Measurements from ENCODE around the gene HSD17B1. TPM values are rescaled to one million over a fixed set of nuclear protein-coding genes. Genes with fewer than 3 reads are reported as not detected.
"Not testable (repeated sequence)": the region's sequence is repeated elsewhere in the genome, so short reads cannot be mapped to it uniquely, and the experiment has no call there.

Gene HSD17B1
- total RNA-seq, 1 donor from 2014 or later, result 0.64 TPM

DNA sequence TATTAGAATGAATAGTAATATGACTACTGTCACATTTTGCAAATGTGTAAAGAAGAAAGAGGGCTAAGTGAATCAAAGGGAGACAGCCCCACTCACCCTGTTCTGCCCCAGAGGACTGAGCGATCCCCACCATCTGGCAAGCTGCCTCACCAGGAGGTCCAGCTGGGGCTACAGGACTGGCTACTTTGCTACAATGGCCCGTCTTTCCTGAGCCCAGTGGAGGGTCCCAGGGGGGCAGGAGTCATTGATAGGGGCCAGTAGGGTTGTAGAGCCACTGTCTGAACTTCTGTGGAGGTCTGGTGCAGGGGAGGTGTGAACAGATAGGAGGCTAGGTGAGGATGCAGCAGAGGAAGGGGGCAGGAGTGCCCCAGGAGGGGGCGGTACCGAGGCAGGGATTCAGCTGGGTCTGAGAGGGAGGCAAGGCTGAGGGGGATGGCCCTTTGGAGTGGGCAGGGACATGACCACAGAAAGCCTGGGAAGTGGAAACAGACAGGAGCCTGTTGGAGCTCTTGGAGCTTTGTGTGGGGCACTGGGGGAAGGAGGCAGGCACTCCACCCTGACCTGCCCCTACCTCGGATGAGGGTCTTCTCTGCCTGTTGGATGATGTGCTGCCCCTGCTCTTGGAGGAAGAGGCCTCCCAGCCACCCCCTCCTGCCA lies 3.4 kb downstream of the HSD17B1 start:
- H3K4me3 Mint-ChIP-seq (ENCODE audit: unreplicated experiment), result peak overlapping the region; percentile 92
- H3K27me3 Mint-ChIP-seq (ENCODE audit: unreplicated experiment); H3K9me3 Mint-ChIP-seq (ENCODE audit: unreplicated experiment); H3K36me3 Mint-ChIP-seq (ENCODE audit: low read depth, unreplicated experiment); H3K27ac Mint-ChIP-seq (ENCODE audit: unreplicated experiment): not testable (repeated sequence)
- DNase-seq (ENCODE audit: low spot score), result peak; percentile 57
- TF ChIP-seq, protein P1, sequence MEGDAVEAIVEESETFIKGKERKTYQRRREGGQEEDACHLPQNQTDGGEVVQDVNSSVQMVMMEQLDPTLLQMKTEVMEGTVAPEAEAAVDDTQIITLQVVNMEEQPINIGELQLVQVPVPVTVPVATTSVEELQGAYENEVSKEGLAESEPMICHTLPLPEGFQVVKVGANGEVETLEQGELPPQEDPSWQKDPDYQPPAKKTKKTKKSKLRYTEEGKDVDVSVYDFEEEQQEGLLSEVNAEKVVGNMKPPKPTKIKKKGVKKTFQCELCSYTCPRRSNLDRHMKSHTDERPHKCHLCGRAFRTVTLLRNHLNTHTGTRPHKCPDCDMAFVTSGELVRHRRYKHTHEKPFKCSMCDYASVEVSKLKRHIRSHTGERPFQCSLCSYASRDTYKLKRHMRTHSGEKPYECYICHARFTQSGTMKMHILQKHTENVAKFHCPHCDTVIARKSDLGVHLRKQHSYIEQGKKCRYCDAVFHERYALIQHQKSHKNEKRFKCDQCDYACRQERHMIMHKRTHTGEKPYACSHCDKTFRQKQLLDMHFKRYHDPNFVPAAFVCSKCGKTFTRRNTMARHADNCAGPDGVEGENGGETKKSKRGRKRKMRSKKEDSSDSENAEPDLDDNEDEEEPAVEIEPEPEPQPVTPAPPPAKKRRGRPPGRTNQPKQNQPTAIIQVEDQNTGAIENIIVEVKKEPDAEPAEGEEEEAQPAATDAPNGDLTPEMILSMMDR (IDR thresholded peaks at IDR 0.05; ENCODE audit: unreplicated experiment), result peak; percentile 33
- peaks cover 17% of the 10 kb centered on the region for H3K4me1 Mint-ChIP-seq (ENCODE audit: unreplicated experiment)

DNA sequence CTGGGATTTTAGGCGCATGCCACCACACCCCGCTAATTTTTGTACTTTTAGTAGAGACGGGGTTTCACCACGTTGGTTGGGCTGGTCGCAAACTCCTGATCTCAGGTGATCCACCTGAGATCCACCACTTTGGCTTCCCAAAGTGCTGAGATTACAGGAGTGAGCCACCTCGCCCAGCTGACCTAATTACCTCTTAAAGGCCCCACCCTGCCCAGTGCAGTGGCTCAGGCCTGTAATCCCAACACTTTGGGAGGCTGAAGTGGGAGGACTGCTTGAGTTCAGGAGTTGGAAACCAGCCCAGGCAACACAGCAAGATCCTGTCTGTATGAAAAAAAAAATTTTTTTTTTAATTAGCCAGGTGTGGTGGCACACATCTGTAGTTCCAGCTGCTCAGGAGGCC lies 6.4 kb downstream of the HSD17B1 start:
- TF ChIP-seq, protein P1 (IDR thresholded peaks at IDR 0.05; ENCODE audit: unreplicated experiment), result no peak
- Mint-ChIP-seq H3K4me3 (ENCODE audit: unreplicated experiment) (no peak overlapping the region), H3K36me3 (ENCODE audit: low read depth, unreplicated experiment) (no peaks in the 10 kb centered on the region), H3K27ac (ENCODE audit: unreplicated experiment) (peak overlapping the region; percentile 55), H3K27me3 (ENCODE audit: unreplicated experiment) (peaks cover 12% of the 10 kb centered on the region), H3K9me3 (ENCODE audit: unreplicated experiment) (no peaks in the 10 kb centered on the region), H3K4me1 (ENCODE audit: unreplicated experiment) (peaks cover 36% of the 10 kb centered on the region)
- no peak for DNase-seq (ENCODE audit: low spot score)

DNA sequence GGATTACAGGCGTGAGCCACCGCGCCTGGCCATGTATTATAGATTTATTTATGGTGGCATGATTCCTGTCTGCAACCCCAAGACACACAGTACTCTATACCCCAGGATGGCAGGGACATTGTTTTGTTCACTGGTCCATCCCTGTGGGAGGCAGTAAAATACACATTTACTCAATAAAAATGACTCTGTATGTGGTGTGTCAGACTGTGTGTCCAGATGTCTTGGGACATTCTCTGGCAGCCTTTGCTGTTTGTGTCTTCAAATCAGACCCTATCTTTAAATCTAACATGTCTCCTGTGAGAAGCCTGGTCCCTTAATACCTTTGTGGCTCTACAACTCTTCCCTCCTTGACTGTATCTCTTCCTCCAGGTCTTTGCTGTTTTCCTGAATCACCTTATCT lies 7.5 kb downstream of the HSD17B1 start:
- DNase-seq (ENCODE audit: low spot score), result no peak
- Mint-ChIP-seq H3K27ac (ENCODE audit: unreplicated experiment) (peak overlapping the region; percentile 49), H3K27me3 (ENCODE audit: unreplicated experiment) (peaks cover 11% of the 10 kb centered on the region), H3K36me3 (ENCODE audit: low read depth, unreplicated experiment) (no peaks in the 10 kb centered on the region), H3K9me3 (ENCODE audit: unreplicated experiment) (no peaks in the 10 kb centered on the region), H3K4me3 (ENCODE audit: unreplicated experiment) (peak overlapping the region; percentile 83), H3K4me1 (ENCODE audit: unreplicated experiment) (peaks cover 33% of the 10 kb centered on the region)
- TF ChIP-seq, protein P1 (IDR thresholded peaks at IDR 0.05; ENCODE audit: unreplicated experiment), result no peak

DNA sequence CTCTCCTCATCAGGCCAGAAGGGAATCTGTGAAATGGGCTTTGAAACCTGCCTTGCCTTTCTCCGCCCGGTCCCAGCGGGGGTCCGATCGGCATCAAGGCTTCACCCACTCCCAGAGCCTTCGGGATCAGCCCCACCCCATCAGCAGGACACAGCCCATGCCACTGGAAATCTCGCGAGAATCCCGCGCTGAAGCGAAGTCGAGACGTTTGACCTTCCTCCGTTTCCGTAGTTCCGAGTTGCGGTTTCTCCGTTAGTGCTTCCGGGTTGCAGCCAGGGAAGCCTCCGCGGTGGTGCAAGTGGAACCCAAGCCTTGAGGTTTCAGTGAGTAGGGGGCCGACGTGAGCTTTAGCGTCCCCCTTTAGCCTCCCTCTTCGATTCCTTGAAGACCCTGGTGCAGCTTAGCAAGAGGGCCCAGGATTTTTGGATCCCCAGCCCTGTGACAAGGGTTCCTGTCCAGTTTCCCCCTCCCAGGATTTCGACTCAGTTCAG lies 9.2 kb downstream of the HSD17B1 start, which contains the start of gene COASY:
COASY (plus strand) TSS at position 252 of the 491 bp plus-strand sequence. CDS start 475 bp downstream, outside the sequence.
- no peaks in the 10 kb centered on the region for H3K9me3 Mint-ChIP-seq (ENCODE audit: unreplicated experiment)
- H3K4me1 Mint-ChIP-seq (ENCODE audit: unreplicated experiment), result peaks cover 29% of the 10 kb centered on the region
- peaks cover 4% of the 10 kb centered on the region for H3K36me3 Mint-ChIP-seq (ENCODE audit: low read depth, unreplicated experiment)
- H3K27ac Mint-ChIP-seq (ENCODE audit: unreplicated experiment), result peak within 1 kb of the TSS; percentile 94
- H3K27me3 Mint-ChIP-seq (ENCODE audit: unreplicated experiment), result peaks cover 11% of the 10 kb centered on the region
- peak within 1 kb of the TSS; percentile 95 for H3K4me3 Mint-ChIP-seq (ENCODE audit: unreplicated experiment)
- TF ChIP-seq, protein P1 (IDR thresholded peaks at IDR 0.05; ENCODE audit: unreplicated experiment), result no peak
- DNase-seq (ENCODE audit: low spot score), result peak; percentile 93
